HCT116 (cell line): Measurements from ENCODE around the gene PIP5KL1. TPM values are rescaled to one million over a fixed set of nuclear protein-coding genes. Genes with fewer than 3 reads are reported as not detected.

ENCODE experiments used
- ATAC-seq: fragments of 200-7000 bp; cut with Tn5 transposase; 2 replicates; pipeline ENCODE4 v1.9.1; 2020; ENCODE audit warnings: mild to moderate bottlenecking, moderate library complexity
- BruUV-seq: library from RNA; stranded (reverse); fragments of 400-500 nt; replicated peaks from 2 replicates; lab custom pipeline; 2021; lab: Mats Ljungman, UMichigan
- CTCF ChIA-PET: fragments of 300-600 bp; sonication (Branson Sonifier 250); formaldehyde crosslinking; loops from one replicate; lab custom pipeline; 2021; ENCODE audit warnings: antibody characterized with exemption; lab: Charles Lee
- POLR2A ChIA-PET: fragments of 300-600, 350-600 bp; sonication (Branson Sonifier 250); formaldehyde crosslinking; loops from one replicate; lab custom pipeline; 2021; ENCODE audit warnings: antibody characterized with exemption; lab: Charles Lee
- RAD21 ChIA-PET, 2 experiments: fragments of 300-600 bp; sonication (Branson Sonifier 250); formaldehyde crosslinking; loops; one replicate each; lab custom pipeline; 2023; ENCODE audit warnings: low total read pairs in 2 of 2; ENCODE audit not compliant: uncharacterized antibody in 2 of 2, unreplicated experiment in 2 of 2, low non-redundant PET in 1 of 2; lab: Charles Lee
- DNase-seq: peaks from one replicate; pipeline ENCODE4 v3.0.0-alpha.2; 2010; ENCODE audit warnings: low read depth, low spot score
- H2AFZ ChIP-seq: fragments of 200-600 bp; shearing (Covaris generic), sonication (generic); 2 replicates; pipeline ENCODE4 v1.6.1; 2017; ENCODE audit warnings: low read depth, mixed run types, mixed read lengths, antibody characterized with exemption, low read length; ENCODE audit not compliant: poor library complexity, severe bottlenecking
- H3K27ac ChIP-seq: 2 replicates; pipeline ENCODE4 v1.5.1; 2012; ENCODE audit warnings: low read depth, low read length
- H3K27me3 ChIP-seq: fragments of 200-600 bp; sonication (generic); 2 replicates; pipeline ENCODE4 v1.6.1; 2016; ENCODE audit warnings: mixed run types, low read length, mixed read lengths; ENCODE audit not compliant: insufficient read depth
- H3K36me3 ChIP-seq, 2 experiments: fragments of 200-500 bp in 1 of 2; fragments of 200-600 bp in 1 of 2; sonication (Bioruptor generic) in 1 of 2; sonication (generic) in 1 of 2; 2 replicates each; pipeline versions ENCODE4 v1.5.1 to v1.6.1; 2014 to 2016; ENCODE audit warnings: low read length in 2 of 2, inconsistent platforms in 1 of 2, mixed read lengths in 1 of 2, mixed run types in 1 of 2; ENCODE audit not compliant: insufficient read depth in 2 of 2, control insufficient read depth in 1 of 2
- H3K4me1 ChIP-seq, 2 experiments: fragments of 200-600 bp in 1 of 2; sonication (generic) in 1 of 2; 2 replicates each; pipeline versions ENCODE4 v1.5.1 to v1.6.1; 2012 to 2017; ENCODE audit warnings: low read length in 2 of 2, inconsistent platforms in 1 of 2, mild to moderate bottlenecking in 1 of 2, mixed read lengths in 1 of 2, mixed run types in 1 of 2, moderate library complexity in 1 of 2; ENCODE audit not compliant: insufficient read depth in 2 of 2, control insufficient read depth in 1 of 2
- H3K4me2 ChIP-seq: fragments of 200-600 bp; sonication (generic); 2 replicates; pipeline ENCODE4 v1.6.1; 2017; ENCODE audit warnings: mixed run types, low read length, mixed read lengths
- H3K4me3 ChIP-seq, 2 experiments: fragments of 200-600 bp in 1 of 2; sonication (generic) in 1 of 2; replicated peaks in 1 of 2; 2 replicates each; pipeline ENCODE4 v1.5.1; 2011 to 2016; ENCODE audit warnings: low read length in 2 of 2, control low read depth in 1 of 2, low read depth in 1 of 2, mild to moderate bottlenecking in 1 of 2, mixed read lengths in 1 of 2, mixed run types in 1 of 2
- H3K79me2 ChIP-seq: fragments of 200-600 bp; sonication (generic); 2 replicates; pipeline ENCODE4 v1.6.1; 2017; ENCODE audit warnings: mild to moderate bottlenecking, mixed run types, low read length, moderate library complexity, mixed read lengths; ENCODE audit not compliant: insufficient read depth
- H3K9ac ChIP-seq: fragments of 200-600 bp; sonication (generic); 2 replicates; pipeline ENCODE4 v1.6.1; 2016; ENCODE audit warnings: low read length, mixed read lengths
- H3K9me2 ChIP-seq: fragments of 200-600 bp; sonication (generic), shearing (Covaris generic); 2 replicates; pipeline ENCODE4 v1.6.1; 2017; ENCODE audit warnings: mixed run types, mild to moderate bottlenecking, moderate library complexity; ENCODE audit not compliant: insufficient read depth
- H3K9me3 ChIP-seq, 2 experiments: fragments of 200-500 bp in 1 of 2; fragments of 200-600 bp in 1 of 2; sonication (Bioruptor generic) in 1 of 2; sonication (generic) in 1 of 2; 2 replicates each; pipeline ENCODE4 v1.6.1; 2014 to 2017; ENCODE audit warnings: low read length in 2 of 2, mixed read lengths in 2 of 2, inconsistent platforms in 1 of 2, low read depth in 1 of 2, mild to moderate bottlenecking in 1 of 2, mixed run types in 1 of 2, moderate library complexity in 1 of 2; ENCODE audit not compliant: control insufficient read depth in 1 of 2, insufficient read depth in 1 of 2
- H4K20me1 ChIP-seq: fragments of 200-600 bp; sonication (generic), shearing (Covaris generic); 2 replicates; pipeline ENCODE4 v1.6.1; 2017; ENCODE audit warnings: mixed run types, mild to moderate bottlenecking, moderate library complexity; ENCODE audit not compliant: insufficient read depth
- ATF3 ChIP-seq: IDR thresholded peaks from 2 replicates; pipeline ENCODE4 v1.6.1; 2012
- CBX3 ChIP-seq: IDR thresholded peaks from 2 replicates; pipeline ENCODE4 v1.6.1; 2012; ENCODE audit warnings: low read depth
- CEBPB ChIP-seq: IDR thresholded peaks from 2 replicates; pipeline ENCODE4 v1.6.1; 2012; ENCODE audit warnings: low read depth
- CTCF ChIP-seq, 3 experiments: fragments of 200-600 bp in 1 of 3; sonication (generic) in 1 of 3; IDR thresholded peaks in 2 of 3; conservative IDR thresholded peaks in 1 of 3; 2 replicates each; pipeline ENCODE4 v1.5.1; 2012 to 2017; ENCODE audit warnings: low read depth in 2 of 3, low read length in 2 of 3, antibody characterized with exemption in 1 of 3, borderline replicate concordance in 1 of 3, control low read depth in 1 of 3, mild to moderate bottlenecking in 1 of 3, mixed read lengths in 1 of 3, mixed run types in 1 of 3, moderate library complexity in 1 of 3; ENCODE audit not compliant: insufficient read depth in 1 of 3
- EGR1 ChIP-seq: IDR thresholded peaks from 2 replicates; pipeline ENCODE4 v1.6.1; 2012; ENCODE audit warnings: low read depth
- EZH2 ChIP-seq: fragments of 200-600 bp; sonication (generic); IDR thresholded peaks from 2 replicates; pipeline ENCODE4 v1.6.1; 2017; ENCODE audit warnings: antibody characterized with exemption, mixed run types
- JUND ChIP-seq: IDR thresholded peaks from 2 replicates; pipeline ENCODE4 v1.6.1; 2012
- MAX ChIP-seq: IDR thresholded peaks from 2 replicates; pipeline ENCODE4 v1.6.1; 2012
- POLR2A ChIP-seq: IDR thresholded peaks from 2 replicates; pipeline ENCODE4 v1.7.0; 2011; ENCODE audit warnings: borderline replicate concordance; ENCODE audit not compliant: insufficient read depth, insufficient read length; ENCODE audit errors: extremely low read depth
- RAD21 ChIP-seq: IDR thresholded peaks from 2 replicates; pipeline ENCODE4 v1.6.1; 2012; ENCODE audit warnings: low read depth, mild to moderate bottlenecking
- SIN3A ChIP-seq: IDR thresholded peaks from 2 replicates; pipeline ENCODE4 v1.6.1; 2012; ENCODE audit warnings: low read depth
- SP1 ChIP-seq: IDR thresholded peaks from 2 replicates; pipeline ENCODE4 v1.6.1; 2012; ENCODE audit warnings: low read depth
- YY1 ChIP-seq: IDR thresholded peaks from 2 replicates; pipeline ENCODE4 v1.6.1; 2011; ENCODE audit warnings: low read length, low read depth, moderate library complexity, mild to moderate bottlenecking; ENCODE audit not compliant: insufficient replicate concordance; ENCODE audit errors: extremely low read depth
- ZNF274 ChIP-seq: fragments of 200-500 bp; sonication (Bioruptor generic); IDR thresholded peaks from 2 replicates; pipeline ENCODE4 v1.6.1; 2014; ENCODE audit warnings: mild to moderate bottlenecking, low read depth, low read length, inconsistent platforms
- intact Hi-C: fragments of 100-400 bp; cut with micrococcal nuclease; formaldehyde crosslinking; loops from 2 replicates; pipeline ENCODE4 v1.10.0; 2022
- total RNA-seq: library from RNA; stranded (reverse); gene quantifications from one replicate; pipeline ENCODE4 v1.2.1, GENCODE V29; 2021; ENCODE audit not compliant: unreplicated experiment

Gene PIP5KL1
- total RNA-seq, 1 experiment from 2014 or later = 37.6 TPM

GRCh38 chr9:127886401-127886972, 44.1 kb downstream of the PIP5KL1 start:
- Histone ChIP-seq H3K27ac (no peak overlapping the region), H3K9me2 (no peaks in the 10 kb centered on the region), H3K4me1 (peaks cover 18 to 23% of the 10 kb centered on the region in 2 experiments; a peak in 3 of 4 replicates), H3K4me3 (no peak overlapping the region), H3K9ac (no peak overlapping the region), H4K20me1 (no peaks in the 10 kb centered on the region)
- intact Hi-C loops = no loop called here
- TF ChIP-seq SP1 = peak; percentile 60; the same call in 1 of the 2 replicates
- TF ChIP-seq SIN3A = no peak
- TF ChIP-seq, all 23 proteins: peak for 1
- H3K79me2 ChIP-seq = no peaks in the 10 kb centered on the region
- CTCF ChIA-PET = no interaction called here
- H3K27me3 ChIP-seq = no peaks in the 10 kb centered on the region
- POLR2A ChIA-PET = no interaction called here
- H2AFZ ChIP-seq = no peak overlapping the region
- DNase-seq (no peak), ATAC-seq (peak; percentile 68)
- H3K9me3 ChIP-seq = no peaks in the 10 kb centered on the region
- BruUV-seq = no TSS peak
- no peak overlapping the region for H3K4me2 ChIP-seq
- RAD21 ChIA-PET = no interaction called here
- H3K36me3 ChIP-seq = peaks cover 7 to 29% of the 10 kb centered on the region in 2 experiments

GRCh38 chr9:127885508-127886281, 44.9 kb downstream of the PIP5KL1 start:
- H3K9me2 ChIP-seq = no peaks in the 10 kb centered on the region
- ChIA-PET RAD21 (no interaction called here), CTCF (interaction anchor here (2.1 kb wide), 1 partner anchor 16 kb away, joined by 7 read pairs; no protein-coding TSS in a partner anchor), POLR2A (interaction anchor here (0.5 to 0.9 kb wide), 3 partner anchors 12 to 36 kb away, joined by 3 to 5 read pairs (median 4); no protein-coding TSS in a partner anchor)
- ATAC-seq = no peak
- TSS peak; percentile 27 for BruUV-seq
- peaks cover 18 to 23% of the 10 kb centered on the region in 2 experiments; a peak in 3 of 4 replicates for H3K4me1 ChIP-seq
- H3K27ac ChIP-seq = peak overlapping the region; percentile 64; the same call in 1 of the 2 replicates
- H3K9me3 ChIP-seq = no peaks in the 10 kb centered on the region
- no peaks in the 10 kb centered on the region for H4K20me1 ChIP-seq
- no peak overlapping the region for H3K9ac ChIP-seq
- no peak overlapping the region for H3K4me2 ChIP-seq
- DNase-seq = no peak
- H3K79me2 ChIP-seq = no peaks in the 10 kb centered on the region
- TF ChIP-seq MAX (no peak), ZNF274 (no peak), SP1 (no peak), POLR2A (no peak), CTCF (IDR thresholded peaks at IDR 0.05 in 2 of 3, conservative IDR thresholded peaks at IDR 0.05 in 1 of 3; ENCODE audit: borderline replicate concordance in 1 of 3, insufficient read depth in 1 of 3, low read depth in 2 of 3, low read length in 2 of 3) (no peak), CBX3 (no peak), CEBPB (no peak), EGR1 (no peak), ATF3 (no peak), JUND (no peak), YY1 (no peak), SIN3A (no peak), RAD21 (no peak), EZH2 (no peak)
- peaks cover 7 to 24% of the 10 kb centered on the region in 2 experiments for H3K36me3 ChIP-seq
- intact Hi-C loops = no loop called here
- H2AFZ ChIP-seq = no peak overlapping the region
- H3K27me3 ChIP-seq = no peaks in the 10 kb centered on the region
- no peak overlapping the region for H3K4me3 ChIP-seq
